Erythroblast (primary cell): ENCODE data around the gene MYO1D.

ENCODE experiments used
- GATA1 ChIP-seq: IDR thresholded peaks from 2 replicates; pipeline ENCODE4 v1.6.1; 2011; ENCODE audit warnings: low read depth, mild to moderate bottlenecking, control low read depth, low read length, moderate library complexity
- POLR2A ChIP-seq: IDR thresholded peaks from 2 replicates; pipeline ENCODE4 v1.6.1; 2011; ENCODE audit warnings: mild to moderate bottlenecking, low read length

DNA sequence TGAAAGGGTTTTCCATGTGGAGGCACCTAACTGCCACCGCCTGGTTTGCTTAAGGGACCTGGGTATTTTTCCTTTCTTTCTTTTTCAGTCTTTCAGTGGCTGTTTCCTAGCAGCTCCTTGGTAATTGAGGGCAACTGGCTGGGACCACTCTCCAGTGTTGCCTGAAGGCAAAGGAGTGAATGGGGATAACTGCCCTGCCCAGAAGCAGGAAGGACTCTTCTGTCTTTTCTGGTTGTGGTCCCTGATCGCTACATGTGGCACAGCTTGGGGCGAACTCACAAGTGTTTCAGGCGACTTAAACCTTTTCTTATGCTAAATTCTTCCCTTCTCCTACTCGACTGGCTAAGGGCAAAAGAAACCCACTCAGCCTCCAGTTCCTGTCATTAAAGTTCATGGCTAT is 40.9 kb upstream of the MYO1D start:
- no peak for TF ChIP-seq POLR2A
- TF ChIP-seq GATA1: no peak
